HepG2 (cell line): Measurements from ENCODE around the gene FGA. TPM values are rescaled to one million over a fixed set of nuclear protein-coding genes. Genes with fewer than 3 reads are reported as not detected.

Experiments
- ATF7-NPFF ChIP-seq: sonication (generic); formaldehyde crosslinking; IDR thresholded peaks from 2 replicates; pipeline ENCODE4 v1.8.1; 2023; ENCODE audit warnings: mild to moderate bottlenecking, low read depth, missing genetic modification reagents, moderate library complexity
- BRD4 ChIP-seq: sonication (generic); formaldehyde crosslinking; IDR thresholded peaks from 2 replicates; pipeline ENCODE4 v1.4.0; 2020; ENCODE audit warnings: missing genetic modification reagents
- E2F2 ChIP-seq: sonication (generic); formaldehyde crosslinking; IDR thresholded peaks from 2 replicates; pipeline ENCODE4 v1.4.0; 2020; ENCODE audit warnings: missing genetic modification reagents, borderline replicate concordance
- E2F5 ChIP-seq: sonication (generic); formaldehyde crosslinking; conservative IDR thresholded peaks from 2 replicates; pipeline ENCODE4 v1.4.0; 2020; ENCODE audit warnings: missing genetic modification reagents
- GPBP1L1 ChIP-seq: sonication (generic); formaldehyde crosslinking; IDR thresholded peaks from 2 replicates; pipeline ENCODE4 v1.5.0; 2020; ENCODE audit warnings: mild to moderate bottlenecking, missing genetic modification reagents
- HMGA1 ChIP-seq: sonication (generic); formaldehyde crosslinking; conservative IDR thresholded peaks from 2 replicates; pipeline ENCODE4 v1.4.0; 2020; ENCODE audit warnings: missing genetic modification reagents
- HNRNPK ChIP-seq: fragments of 200-400 bp; formaldehyde crosslinking; IDR thresholded peaks from 2 replicates; pipeline ENCODE4 v1.6.1; 2018; ENCODE audit warnings: low read length, low read depth, moderate library complexity, mild to moderate bottlenecking; ENCODE audit not compliant: poor library complexity, severe bottlenecking
- LCORL ChIP-seq, 2 experiments: fragments of 450-650 bp in 1 of 2; sonication (generic) in 1 of 2; formaldehyde crosslinking in 1 of 2; IDR thresholded peaks; 2 replicates each; pipeline versions ENCODE4 v1.5.0 to v1.6.1; 2017 to 2020; ENCODE audit warnings: antibody characterized with exemption in 1 of 2, missing genetic modification reagents in 1 of 2
- MEIS2 ChIP-seq: sonication (generic); formaldehyde crosslinking; IDR thresholded peaks from 2 replicates; pipeline ENCODE4 v1.9.0; 2021; ENCODE audit warnings: mild to moderate bottlenecking, missing genetic modification reagents
- MIER2 ChIP-seq: IDR thresholded peaks from 2 replicates; pipeline ENCODE4 v1.6.1; 2016; ENCODE audit warnings: missing biosample characterization, missing genetic modification reagents
- NFKB2 ChIP-seq: sonication (generic); formaldehyde crosslinking; IDR thresholded peaks from 2 replicates; pipeline ENCODE4 v1.4.0; 2020; ENCODE audit warnings: missing genetic modification reagents, borderline replicate concordance
- YEATS2 ChIP-seq: sonication (generic); formaldehyde crosslinking; IDR thresholded peaks from 2 replicates; pipeline ENCODE4 v1.4.0; 2020; ENCODE audit warnings: missing genetic modification reagents, borderline replicate concordance
- ZFP36L2 ChIP-seq: sonication (generic); formaldehyde crosslinking; IDR thresholded peaks from 2 replicates; pipeline ENCODE4 v1.4.0; 2020; ENCODE audit warnings: missing genetic modification reagents
- ZNF10 ChIP-seq: sonication (generic); formaldehyde crosslinking; IDR thresholded peaks from 2 replicates; pipeline ENCODE4 v1.4.0; 2020; ENCODE audit warnings: mild to moderate bottlenecking, low read depth, missing genetic modification reagents, borderline replicate concordance
- ZNF292 ChIP-seq: sonication (generic); formaldehyde crosslinking; IDR thresholded peaks from 2 replicates; pipeline ENCODE4 v1.8.1; 2022; ENCODE audit warnings: mild to moderate bottlenecking, low read depth, missing genetic modification reagents, borderline replicate concordance
- ZNF430 ChIP-seq: sonication (generic); formaldehyde crosslinking; IDR thresholded peaks from 2 replicates; pipeline ENCODE4 v1.9.0; 2021; ENCODE audit warnings: mild to moderate bottlenecking, missing genetic modification reagents
- ZNF431 ChIP-seq: sonication (generic); formaldehyde crosslinking; IDR thresholded peaks from 2 replicates; pipeline ENCODE4 v1.9.0; 2022; ENCODE audit warnings: missing genetic modification reagents, low read depth, mild to moderate bottlenecking, borderline replicate concordance
- ZNF609 ChIP-seq: sonication (generic); formaldehyde crosslinking; IDR thresholded peaks from 2 replicates; pipeline ENCODE4 v1.4.0; 2020; ENCODE audit warnings: mild to moderate bottlenecking, missing genetic modification reagents, borderline replicate concordance
- ZNF616 ChIP-seq: sonication (generic); formaldehyde crosslinking; IDR thresholded peaks from 2 replicates; pipeline ENCODE4 v1.5.0; 2020; ENCODE audit warnings: low read depth, mild to moderate bottlenecking, missing genetic modification reagents
- ZNF777 ChIP-seq: sonication (generic); formaldehyde crosslinking; IDR thresholded peaks from 2 replicates; pipeline ENCODE4 v1.4.0; 2020; ENCODE audit warnings: missing genetic modification reagents
- polyA plus RNA-seq, 8 experiments: library from polyadenylated mRNA; depleted of rRNA in 3 of 8; stranded (reverse) in 7 of 8; unstranded in 1 of 8; fragments of >200 nt; fragmentation: Illumina TruSeq in 4 of 8; extraction: Trizol in 4 of 8; gene quantifications; 2 replicates each; pipeline versions ENCODE4 v1.2.1 to v1.2.3, GENCODE V29; 2011 to 2016; ENCODE audit warnings: low read depth in 4 of 8, missing spikeins in 1 of 8, mixed read lengths in 1 of 8; ENCODE audit not compliant: insufficient read depth in 1 of 8
- total RNA-seq, 5 experiments: library from RNA; depleted of rRNA; stranded (reverse); fragments of >200 nt; fragmentation: Illumina TruSeq; extraction: Trizol; gene quantifications; 2 replicates each; pipeline ENCODE4 v1.2.3, GENCODE V29; 2016; ENCODE audit warnings: low read depth in 1 of 5

FGA gene
- total and polyA plus RNA-seq, 2 of the 13 experiments (the other 11 are each of a cell fraction or from before 2014, with no cell fraction given), result 640 to 1,523 TPM

GRCh38 chr4:154626793-154627484, 36.4 kb upstream of the FGA start (continued):
- no peak for TF ChIP-seq E2F5 (CRISPR knock-in tag)
- no peak for TF ChIP-seq MIER2 (CRISPR knock-in tag)
- TF ChIP-seq MEIS2, result peak; percentile 47; the same call in 1 of the 2 replicates
- TF ChIP-seq YEATS2, result 0 out of 2 replicates have a peak, but pooled peaks have one; percentile 41
- peak; percentile 40; the same call in 1 of the 2 replicates for TF ChIP-seq ATF7-NPFF (CRISPR knock-in tag)
- TF ChIP-seq NFKB2 (CRISPR knock-in tag), result peak; percentile 64; the same call in 1 of the 2 replicates
- no peak for TF ChIP-seq ZNF10
- no peak for TF ChIP-seq ZNF616 (CRISPR knock-in tag)
- no peak for TF ChIP-seq HMGA1
- 0 out of 2 replicates have a peak, but pooled peaks have one; percentile 24 for TF ChIP-seq ZNF609 (CRISPR knock-in tag)
- TF ChIP-seq HNRNPK, result no peak
- 0 out of 2 replicates have a peak, but pooled peaks have one; percentile 41 for TF ChIP-seq ZNF430
- no peak for TF ChIP-seq ZNF431
- no peak for TF ChIP-seq LCORL (IDR thresholded peaks at IDR 0.05)
- TF ChIP-seq LCORL (CRISPR knock-in tag; IDR thresholded peaks at IDR 0.05), result peak; percentile 51; the same call in 1 of the 2 replicates
- TF ChIP-seq ZNF292 (CRISPR knock-in tag), result no peak
- no peak for TF ChIP-seq GPBP1L1 (CRISPR knock-in tag)
- TF ChIP-seq BRD4 (CRISPR knock-in tag), result no peak
- TF ChIP-seq ZFP36L2 (CRISPR knock-in tag), result no peak
- peak; percentile 33; the same call in 1 of the 2 replicates for TF ChIP-seq ZNF777 (CRISPR knock-in tag)
- TF ChIP-seq E2F2 (CRISPR knock-in tag), result no peak
